ENCODE data around the gene LTF. TPM values are rescaled to one million over a fixed set of nuclear protein-coding genes. Genes with fewer than 3 reads are reported as not detected.

Gene LTF
- total RNA-seq, 1 experiment from 2014 or later = not detected

- CTCF ChIA-PET = no interaction called here
- no peak for TF ChIP-seq CTCF (IDR thresholded peaks at IDR 0.05; ENCODE audit: unreplicated experiment)
- no TSS peak for BruUV-seq (replicated peaks)
- Mint-ChIP-seq H3K4me3 (ENCODE audit: low read depth, unreplicated experiment) (no peak overlapping the region), H3K4me1 (ENCODE audit: low read depth, unreplicated experiment) (no peaks in the 10 kb centered on the region), H3K27me3 (ENCODE audit: unreplicated experiment) (peaks cover 78% of the 10 kb centered on the region), H3K27ac (ENCODE audit: unreplicated experiment) (no peak overlapping the region), H3K36me3 (ENCODE audit: insufficient read depth, unreplicated experiment) (no peaks in the 10 kb centered on the region), H3K9me3 (ENCODE audit: low read depth, unreplicated experiment) (no peaks in the 10 kb centered on the region)
- intact Hi-C loops (cut with micrococcal nuclease; ENCODE audit: unreplicated experiment) = no loop called here
- DNase-seq = no peak
These were observed 2.2 kb upstream of the LTF start for GRCh38 chr3:46466871-46467403.

GRCh38 chr3:46466273-46466672, 1.6 kb upstream of the LTF start:
- H3K9me3 Mint-ChIP-seq (ENCODE audit: low read depth, unreplicated experiment) = no peaks in the 10 kb centered on the region
- CTCF ChIA-PET = no interaction called here
- BruUV-seq (replicated peaks) = no TSS peak
- no peak for TF ChIP-seq CTCF (IDR thresholded peaks at IDR 0.05; ENCODE audit: unreplicated experiment)
- H3K4me1 Mint-ChIP-seq (ENCODE audit: low read depth, unreplicated experiment) = no peaks in the 10 kb centered on the region
- H3K36me3 Mint-ChIP-seq (ENCODE audit: insufficient read depth, unreplicated experiment) = no peaks in the 10 kb centered on the region
- H3K27ac Mint-ChIP-seq (ENCODE audit: unreplicated experiment) = no peak overlapping the region
- intact Hi-C loops (cut with micrococcal nuclease; ENCODE audit: unreplicated experiment) = no loop called here
- H3K4me3 Mint-ChIP-seq (ENCODE audit: low read depth, unreplicated experiment) = no peak overlapping the region
- peaks cover 78% of the 10 kb centered on the region for H3K27me3 Mint-ChIP-seq (ENCODE audit: unreplicated experiment)
- DNase-seq = no peak

- Mint-ChIP-seq H3K27me3 (ENCODE audit: unreplicated experiment) (peaks cover 80% of the 10 kb centered on the region), H3K4me3 (ENCODE audit: low read depth, unreplicated experiment) (no peak overlapping the region), H3K36me3 (ENCODE audit: insufficient read depth, unreplicated experiment) (no peaks in the 10 kb centered on the region), H3K27ac (ENCODE audit: unreplicated experiment) (no peak overlapping the region), H3K4me1 (ENCODE audit: low read depth, unreplicated experiment) (no peaks in the 10 kb centered on the region), H3K9me3 (ENCODE audit: low read depth, unreplicated experiment) (no peaks in the 10 kb centered on the region)
- no peak for DNase-seq
- CTCF ChIA-PET = no interaction called here
- no peak for TF ChIP-seq CTCF (IDR thresholded peaks at IDR 0.05; ENCODE audit: unreplicated experiment)
- intact Hi-C loops (cut with micrococcal nuclease; ENCODE audit: unreplicated experiment) = no loop called here
- BruUV-seq (replicated peaks) = no TSS peak
These were observed 453 bp upstream of the LTF start for GRCh38 chr3:46465196-46465520.

GRCh38 chr3:46463868-46464241, 850 bp downstream of the LTF start:
- TF ChIP-seq CTCF (IDR thresholded peaks at IDR 0.05; ENCODE audit: unreplicated experiment) = no peak
- CTCF ChIA-PET = no interaction called here
- H3K4me1 Mint-ChIP-seq (ENCODE audit: low read depth, unreplicated experiment) = no peaks in the 10 kb centered on the region
- H3K9me3 Mint-ChIP-seq (ENCODE audit: low read depth, unreplicated experiment) = no peaks in the 10 kb centered on the region
- DNase-seq = no peak
- BruUV-seq (replicated peaks) = no TSS peak
- H3K27me3 Mint-ChIP-seq (ENCODE audit: unreplicated experiment) = peaks cover 93% of the 10 kb centered on the region
- no peak overlapping the region for H3K27ac Mint-ChIP-seq (ENCODE audit: unreplicated experiment)
- H3K36me3 Mint-ChIP-seq (ENCODE audit: insufficient read depth, unreplicated experiment) = peaks cover 4% of the 10 kb centered on the region
- intact Hi-C loops (cut with micrococcal nuclease; ENCODE audit: unreplicated experiment) = no loop called here
- no peak overlapping the region for H3K4me3 Mint-ChIP-seq (ENCODE audit: low read depth, unreplicated experiment)

All from Calu3 (cell line).